Measurements from ENCODE around the gene GK2. TPM values are rescaled to one million over a fixed set of nuclear protein-coding genes. Genes with fewer than 3 reads are reported as not detected.

Gene GK2
- polyA plus RNA-seq, 1 donor, result not detected

DNA sequence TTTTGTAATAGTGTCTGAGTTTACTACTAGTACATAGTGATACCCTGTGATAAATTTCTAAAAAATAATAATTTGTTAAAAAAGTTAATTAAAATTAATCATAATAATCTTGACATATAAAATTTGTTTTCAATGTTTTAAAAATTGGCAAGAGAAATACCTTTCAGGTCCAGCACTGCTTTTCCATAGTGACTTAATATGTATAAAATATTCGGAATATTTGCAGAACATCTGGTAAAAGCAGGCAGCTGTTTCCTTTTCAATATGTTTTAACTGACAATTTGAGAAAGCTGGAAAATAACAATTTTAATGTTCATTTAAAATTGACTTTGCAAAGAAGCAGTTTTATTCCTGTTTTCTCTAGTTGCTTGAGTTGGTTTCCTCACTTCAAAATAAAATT lies 17.6 kb upstream of the GK2 start:
- no peaks in the 10 kb centered on the region for H3K4me1 ChIP-seq (ENCODE audit: control insufficient read depth, insufficient read depth, low read length)
- WGBS (ENCODE audit: insufficient coverage, low lambda C conversion rate), result 83% methylated on average over 1 of the region's 1 CpG
- H3K4me3 ChIP-seq (ENCODE audit: low read length), result no peak overlapping the region
- no peak overlapping the region for H3K27ac ChIP-seq (ENCODE audit: low read length)
- H3K9me3 ChIP-seq (ENCODE audit: control insufficient read depth, low read depth, low read length), result no peaks in the 10 kb centered on the region
- no peaks in the 10 kb centered on the region for H3K36me3 ChIP-seq (ENCODE audit: control insufficient read depth, insufficient read depth, low read length)
- DNase-seq, result no peak
- H3K27me3 ChIP-seq (ENCODE audit: control insufficient read depth, insufficient read depth, low read length), result no peaks in the 10 kb centered on the region

DNA sequence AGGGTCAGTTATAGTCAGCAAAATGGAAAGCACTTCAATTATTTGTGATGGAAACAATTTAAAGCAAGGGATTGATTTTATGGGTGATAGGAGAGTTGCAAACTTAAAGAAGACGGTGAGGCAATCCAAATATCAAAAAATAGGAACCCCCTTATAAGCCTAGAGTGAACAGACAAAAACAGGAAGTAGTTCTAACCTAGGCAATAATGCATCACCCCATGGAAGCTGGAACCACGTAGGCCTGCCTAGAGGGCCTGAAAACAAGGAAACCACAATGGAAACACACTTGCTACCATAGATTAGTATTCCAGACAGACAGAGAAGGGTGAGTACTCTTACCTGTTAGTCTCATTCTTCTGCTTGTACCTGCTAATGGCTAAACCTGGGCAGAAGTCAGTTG lies 13.5 kb upstream of the GK2 start:
- no peak for DNase-seq
- WGBS (ENCODE audit: insufficient coverage, low lambda C conversion rate), result 83% methylated on average over 1 of the region's 2 CpGs
- no peaks in the 10 kb centered on the region for H3K9me3 ChIP-seq (ENCODE audit: control insufficient read depth, low read depth, low read length)
- H3K36me3 ChIP-seq (ENCODE audit: control insufficient read depth, insufficient read depth, low read length), result no peaks in the 10 kb centered on the region
- H3K4me3 ChIP-seq (ENCODE audit: low read length), result no peak overlapping the region
- H3K27me3 ChIP-seq (ENCODE audit: control insufficient read depth, insufficient read depth, low read length), result no peaks in the 10 kb centered on the region
- H3K27ac ChIP-seq (ENCODE audit: low read length), result no peak overlapping the region
- no peaks in the 10 kb centered on the region for H3K4me1 ChIP-seq (ENCODE audit: control insufficient read depth, insufficient read depth, low read length)

DNA sequence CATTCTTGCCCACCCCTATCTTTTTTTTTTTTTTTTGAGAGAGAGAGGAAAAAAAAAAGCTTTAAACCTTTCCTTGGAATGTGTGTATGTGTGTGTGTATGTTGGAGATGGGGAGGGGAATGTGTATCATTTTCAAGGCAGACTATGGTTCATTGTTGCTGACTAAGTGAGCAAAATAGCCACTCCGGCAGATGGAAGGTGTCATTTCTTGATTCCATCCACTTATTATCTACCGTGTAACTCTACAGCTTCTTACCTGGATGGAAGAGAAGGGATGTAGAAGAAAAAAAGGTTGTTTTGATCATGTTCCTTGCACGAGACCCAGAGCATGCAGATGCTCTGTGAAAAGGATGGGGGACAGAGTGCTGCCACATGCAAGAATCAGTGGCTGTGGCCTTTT lies 5.9 kb upstream of the GK2 start:
- no peak for DNase-seq
- no CpG with 5 or more reads among the region's 3 CpGs for WGBS (ENCODE audit: insufficient coverage, low lambda C conversion rate)
- Histone ChIP-seq H3K27ac (ENCODE audit: low read length) (no peak overlapping the region), H3K27me3 (ENCODE audit: control insufficient read depth, insufficient read depth, low read length) (no peaks in the 10 kb centered on the region), H3K4me1 (ENCODE audit: control insufficient read depth, insufficient read depth, low read length) (no peaks in the 10 kb centered on the region), H3K36me3 (ENCODE audit: control insufficient read depth, insufficient read depth, low read length) (no peaks in the 10 kb centered on the region), H3K9me3 (ENCODE audit: control insufficient read depth, low read depth, low read length) (no peaks in the 10 kb centered on the region), H3K4me3 (ENCODE audit: low read length) (no peak overlapping the region)

DNA sequence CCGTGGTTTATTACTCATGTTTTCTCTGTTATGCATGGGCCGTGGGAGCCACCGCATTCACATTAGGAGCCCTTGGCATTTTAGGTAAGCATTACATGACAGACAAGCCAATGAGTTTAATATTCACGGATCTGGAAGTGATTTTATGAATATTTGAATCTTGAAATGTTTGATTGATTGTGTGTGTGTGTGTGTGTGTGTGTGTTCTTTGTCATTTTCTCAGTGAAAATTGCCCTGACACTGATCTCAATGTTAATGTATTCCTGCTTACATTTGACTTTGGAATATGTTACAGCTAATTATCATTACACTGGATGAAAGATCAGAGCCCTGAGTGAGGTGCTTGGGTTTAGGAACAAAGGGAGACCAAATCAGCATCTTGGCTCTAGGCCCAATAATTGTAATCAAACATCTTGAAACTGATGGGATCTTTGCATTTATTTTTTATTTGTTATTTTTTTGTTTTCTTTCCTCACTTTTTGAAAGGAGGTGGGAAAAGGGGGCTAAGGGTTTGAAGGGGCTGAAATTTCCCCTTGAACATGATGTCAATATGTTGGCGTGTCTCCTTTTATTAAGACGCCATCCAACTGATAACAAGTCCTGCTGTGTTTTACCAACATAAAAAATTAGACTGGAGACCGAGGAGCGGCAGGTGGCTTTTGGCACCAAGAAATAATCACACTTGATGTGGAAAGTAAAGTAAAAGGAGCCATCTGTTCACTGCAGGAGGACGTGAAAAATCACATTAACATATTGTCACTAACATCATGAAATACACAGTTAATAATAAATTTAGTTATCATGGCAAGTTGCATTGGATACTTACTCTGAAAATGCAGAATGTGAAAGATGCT lies 5.2 kb upstream of the GK2 start:
- no peak overlapping the region for H3K27ac ChIP-seq (ENCODE audit: low read length)
- DNase-seq, result no peak
- H3K27me3 ChIP-seq (ENCODE audit: control insufficient read depth, insufficient read depth, low read length), result no peaks in the 10 kb centered on the region
- no peaks in the 10 kb centered on the region for H3K9me3 ChIP-seq (ENCODE audit: control insufficient read depth, low read depth, low read length)
- H3K4me3 ChIP-seq (ENCODE audit: low read length), result no peak overlapping the region
- H3K4me1 ChIP-seq (ENCODE audit: control insufficient read depth, insufficient read depth, low read length), result no peaks in the 10 kb centered on the region
- no peaks in the 10 kb centered on the region for H3K36me3 ChIP-seq (ENCODE audit: control insufficient read depth, insufficient read depth, low read length)
- WGBS (ENCODE audit: insufficient coverage, low lambda C conversion rate), result no CpG with 5 or more reads among the region's 9 CpGs

DNA sequence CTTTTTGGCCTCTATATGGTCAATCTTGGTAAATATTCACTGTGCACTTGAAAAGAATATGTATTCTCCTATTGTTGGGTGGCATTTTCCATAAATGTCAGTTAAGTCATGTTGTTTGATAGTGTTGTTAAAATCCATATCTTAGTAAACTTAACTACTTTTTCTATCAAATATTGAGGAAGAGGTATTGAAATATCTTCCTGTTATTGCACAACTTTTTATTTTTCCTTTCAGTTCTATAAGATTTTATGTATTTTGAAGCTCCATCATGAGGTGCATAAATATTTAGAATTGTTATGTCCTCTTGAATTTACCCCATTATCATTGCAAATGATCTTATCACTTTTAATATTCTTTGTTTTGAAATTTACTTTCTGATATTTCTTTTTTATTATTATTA lies 3.4 kb downstream of the GK2 start:
- no peaks in the 10 kb centered on the region for H3K4me1 ChIP-seq (ENCODE audit: control insufficient read depth, insufficient read depth, low read length)
- H3K27me3 ChIP-seq (ENCODE audit: control insufficient read depth, insufficient read depth, low read length), result no peaks in the 10 kb centered on the region
- H3K27ac ChIP-seq (ENCODE audit: low read length), result no peak overlapping the region
- no peak overlapping the region for H3K4me3 ChIP-seq (ENCODE audit: low read length)
- H3K9me3 ChIP-seq (ENCODE audit: control insufficient read depth, low read depth, low read length), result peaks cover 6% of the 10 kb centered on the region
- no peaks in the 10 kb centered on the region for H3K36me3 ChIP-seq (ENCODE audit: control insufficient read depth, insufficient read depth, low read length)
- DNase-seq, result no peak

DNA sequence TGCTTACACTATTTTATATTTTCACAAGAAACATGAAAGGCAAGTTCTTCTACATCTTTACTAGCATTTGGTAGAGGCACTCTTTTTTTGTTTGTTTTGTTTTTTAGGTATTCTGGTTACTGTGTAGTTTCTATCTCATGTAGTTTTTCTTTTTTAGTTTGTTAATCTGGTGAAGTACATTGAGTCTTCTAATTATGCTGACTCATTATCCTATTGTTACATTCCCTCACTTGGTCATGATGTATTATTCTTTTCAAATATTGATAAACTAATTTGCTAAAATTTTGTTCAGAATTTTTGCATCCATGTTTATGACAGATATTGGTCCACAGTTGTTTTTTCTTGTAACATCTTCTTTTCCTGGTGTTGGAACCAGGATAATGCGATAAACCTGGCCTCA lies 4.7 kb downstream of the GK2 start:
- Histone ChIP-seq H3K36me3 (ENCODE audit: control insufficient read depth, insufficient read depth, low read length) (no peaks in the 10 kb centered on the region), H3K4me3 (ENCODE audit: low read length) (no peak overlapping the region), H3K27ac (ENCODE audit: low read length) (no peak overlapping the region), H3K4me1 (ENCODE audit: control insufficient read depth, insufficient read depth, low read length) (no peaks in the 10 kb centered on the region), H3K9me3 (ENCODE audit: control insufficient read depth, low read depth, low read length) (peaks cover 6% of the 10 kb centered on the region), H3K27me3 (ENCODE audit: control insufficient read depth, insufficient read depth, low read length) (no peaks in the 10 kb centered on the region)
- DNase-seq, result no peak
- no CpG with 5 or more reads among the region's 1 CpG for WGBS (ENCODE audit: insufficient coverage, low lambda C conversion rate)

DNA sequence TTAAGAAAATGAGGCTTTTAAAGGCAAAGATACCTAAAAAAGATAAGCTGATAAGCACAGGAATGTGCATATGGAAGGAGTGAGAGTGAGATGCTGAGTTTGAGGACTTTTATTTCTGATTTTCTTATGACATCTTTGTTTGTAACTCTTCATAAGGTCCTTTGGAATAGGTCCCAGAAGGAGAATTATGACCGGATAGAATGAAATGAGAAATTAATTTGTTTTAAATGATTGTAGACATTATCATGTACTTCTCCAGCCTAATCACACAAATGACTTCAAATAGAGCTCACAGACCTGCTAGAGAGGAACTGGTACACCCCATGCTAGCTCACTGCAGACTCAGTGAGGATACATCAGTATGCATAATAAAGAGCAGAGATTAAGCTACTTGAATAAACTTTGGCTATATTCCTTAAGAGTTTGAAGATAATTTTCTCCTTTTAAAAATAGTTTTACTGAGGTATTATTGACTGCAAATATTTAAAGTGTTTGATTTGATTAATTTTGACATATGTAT lies 5.6 kb downstream of the GK2 start:
- H3K4me3 ChIP-seq (ENCODE audit: low read length), result no peak overlapping the region
- H3K4me1 ChIP-seq (ENCODE audit: control insufficient read depth, insufficient read depth, low read length), result no peaks in the 10 kb centered on the region
- H3K9me3 ChIP-seq (ENCODE audit: control insufficient read depth, low read depth, low read length), result peaks cover 3% of the 10 kb centered on the region
- no peak overlapping the region for H3K27ac ChIP-seq (ENCODE audit: low read length)
- 100% methylated on average over 1 of the region's 1 CpG for WGBS (ENCODE audit: insufficient coverage, low lambda C conversion rate)
- DNase-seq, result no peak
- no peaks in the 10 kb centered on the region for H3K36me3 ChIP-seq (ENCODE audit: control insufficient read depth, insufficient read depth, low read length)
- no peaks in the 10 kb centered on the region for H3K27me3 ChIP-seq (ENCODE audit: control insufficient read depth, insufficient read depth, low read length)

DNA sequence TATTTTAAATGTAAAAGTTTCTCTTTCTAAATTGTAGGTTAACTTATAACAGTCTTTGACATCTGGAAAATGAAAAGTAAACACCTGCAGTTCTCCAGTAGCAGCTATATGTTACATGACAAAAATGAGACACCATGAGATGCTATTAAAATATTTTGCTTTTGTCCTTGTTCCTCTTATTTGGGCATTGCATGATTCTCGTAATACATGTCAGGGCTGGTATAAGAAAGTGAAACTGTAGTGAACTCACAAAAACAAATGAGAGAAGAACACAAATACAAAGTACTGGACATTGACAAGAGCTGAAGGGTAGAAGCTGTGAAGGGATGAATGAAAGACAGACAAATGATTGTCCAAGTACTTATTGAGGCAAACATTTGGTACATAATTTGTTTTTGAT lies 9.0 kb downstream of the GK2 start:
- Histone ChIP-seq H3K27me3 (ENCODE audit: control insufficient read depth, insufficient read depth, low read length) (no peaks in the 10 kb centered on the region), H3K27ac (ENCODE audit: low read length) (no peak overlapping the region), H3K36me3 (ENCODE audit: control insufficient read depth, insufficient read depth, low read length) (no peaks in the 10 kb centered on the region), H3K4me1 (ENCODE audit: control insufficient read depth, insufficient read depth, low read length) (no peaks in the 10 kb centered on the region), H3K4me3 (ENCODE audit: low read length) (no peak overlapping the region), H3K9me3 (ENCODE audit: control insufficient read depth, low read depth, low read length) (peaks cover 3% of the 10 kb centered on the region)
- DNase-seq, result no peak
- WGBS (ENCODE audit: insufficient coverage, low lambda C conversion rate), result no CpG with 5 or more reads among the region's 1 CpG

DNA sequence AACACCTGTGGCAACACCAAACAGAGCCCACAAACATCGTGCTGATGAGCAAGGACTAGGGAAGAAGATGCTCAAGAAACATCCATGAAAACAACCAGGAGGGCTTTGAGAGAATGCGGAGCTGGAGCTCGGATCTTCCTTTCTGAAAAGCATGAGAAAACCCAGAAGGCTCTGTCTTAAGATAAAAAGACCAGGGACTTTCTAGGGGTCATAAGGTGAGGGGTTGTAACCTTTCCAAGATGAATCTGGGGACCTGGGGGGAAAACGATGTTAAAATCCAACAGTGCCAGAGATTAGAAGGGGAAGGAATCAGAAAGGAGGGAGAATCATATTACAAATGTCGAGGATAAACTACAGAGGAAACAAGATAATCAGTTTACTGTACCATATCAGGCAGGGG lies 10.1 kb downstream of the GK2 start:
- H3K36me3 ChIP-seq (ENCODE audit: control insufficient read depth, insufficient read depth, low read length), result no peaks in the 10 kb centered on the region
- DNase-seq, result no peak
- no peaks in the 10 kb centered on the region for H3K27me3 ChIP-seq (ENCODE audit: control insufficient read depth, insufficient read depth, low read length)
- no peak overlapping the region for H3K4me3 ChIP-seq (ENCODE audit: low read length)
- 43% methylated on average over 2 of the region's 5 CpGs for WGBS (ENCODE audit: insufficient coverage, low lambda C conversion rate)
- H3K4me1 ChIP-seq (ENCODE audit: control insufficient read depth, insufficient read depth, low read length), result no peaks in the 10 kb centered on the region
- H3K27ac ChIP-seq (ENCODE audit: low read length), result no peak overlapping the region
- peaks cover 3% of the 10 kb centered on the region for H3K9me3 ChIP-seq (ENCODE audit: control insufficient read depth, low read depth, low read length)

DNA sequence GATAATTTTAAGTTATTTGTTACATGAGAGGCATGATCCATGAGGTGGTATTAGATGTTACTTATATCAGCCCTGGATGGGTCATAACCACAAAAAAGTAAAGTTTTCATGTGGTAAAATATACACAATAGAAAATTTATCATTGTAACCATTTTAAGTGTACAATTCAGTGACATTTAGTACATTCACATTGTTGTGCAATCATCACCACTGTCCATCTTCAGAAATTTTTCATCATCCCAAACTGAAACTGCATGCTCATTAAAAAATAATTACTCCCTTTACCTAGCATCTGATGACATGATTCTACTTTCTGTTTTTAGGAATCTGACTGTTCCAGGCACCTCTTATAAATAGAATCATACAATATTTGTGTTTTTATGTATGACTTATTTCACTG lies 11.2 kb downstream of the GK2 start:
- Histone ChIP-seq H3K4me3 (ENCODE audit: low read length) (no peak overlapping the region), H3K36me3 (ENCODE audit: control insufficient read depth, insufficient read depth, low read length) (no peaks in the 10 kb centered on the region), H3K9me3 (ENCODE audit: control insufficient read depth, low read depth, low read length) (peaks cover 3% of the 10 kb centered on the region), H3K27ac (ENCODE audit: low read length) (no peak overlapping the region), H3K4me1 (ENCODE audit: control insufficient read depth, insufficient read depth, low read length) (no peaks in the 10 kb centered on the region), H3K27me3 (ENCODE audit: control insufficient read depth, insufficient read depth, low read length) (no peaks in the 10 kb centered on the region)
- no peak for DNase-seq

DNA sequence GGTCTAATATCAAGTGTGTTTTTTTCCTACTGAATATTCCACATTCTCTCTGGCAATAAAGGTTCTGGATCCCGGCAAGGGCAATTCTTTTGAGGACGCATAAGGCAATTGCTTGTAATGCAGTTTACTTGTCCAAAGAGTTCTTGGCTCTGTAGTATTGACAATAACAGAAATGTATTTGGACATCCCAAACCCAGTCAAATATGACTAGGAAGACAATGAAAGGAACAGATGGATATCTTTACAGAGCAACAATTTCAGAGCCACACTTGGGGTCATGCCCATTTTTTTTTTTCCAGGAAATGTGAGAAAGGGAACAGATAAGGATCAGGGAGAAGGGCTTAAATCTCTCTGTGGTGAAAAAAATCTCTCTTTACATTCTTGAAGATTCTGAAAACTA lies 12.2 kb downstream of the GK2 start:
- Histone ChIP-seq H3K9me3 (ENCODE audit: control insufficient read depth, low read depth, low read length) (peaks cover 3% of the 10 kb centered on the region), H3K27me3 (ENCODE audit: control insufficient read depth, insufficient read depth, low read length) (no peaks in the 10 kb centered on the region), H3K4me3 (ENCODE audit: low read length) (no peak overlapping the region), H3K36me3 (ENCODE audit: control insufficient read depth, insufficient read depth, low read length) (no peaks in the 10 kb centered on the region), H3K4me1 (ENCODE audit: control insufficient read depth, insufficient read depth, low read length) (no peaks in the 10 kb centered on the region), H3K27ac (ENCODE audit: low read length) (no peak overlapping the region)
- DNase-seq, result no peak
- no CpG with 5 or more reads among the region's 2 CpGs for WGBS (ENCODE audit: insufficient coverage, low lambda C conversion rate)

All from large intestine (tissue), 3 donors.